ENCODE measurements around the gene MORN1.

- TF ChIP-seq POLR2A (IDR thresholded peaks at IDR 0.05; ENCODE audit: low read depth, low read length) (no peak), HDAC2 (IDR thresholded peaks at IDR 0.05) (no peak), SIN3A (IDR thresholded peaks at IDR 0.05; ENCODE audit: low read depth, low read length) (no peak), CUX1 (IDR thresholded peaks at IDR 0.05; ENCODE audit: insufficient replicate concordance, low read depth, low read length) (no peak), POLR2AphosphoS5 (IDR thresholded peaks at IDR 0.05; ENCODE audit: low read length) (no peak), GABPA (IDR thresholded peaks at IDR 0.05; ENCODE audit: low read depth) (no peak), MAX (IDR thresholded peaks at IDR 0.05; ENCODE audit: low read depth, low read length) (no peak), USF1 (IDR thresholded peaks at IDR 0.05; ENCODE audit: borderline replicate concordance, extremely low read length, insufficient read depth, low read depth, low read length) (no peak), TCF12 (IDR thresholded peaks at IDR 0.05; ENCODE audit: low read depth, low read length) (no peak), ATF3 (IDR thresholded peaks at IDR 0.05; ENCODE audit: borderline replicate concordance, extremely low read depth, low read depth, low read length) (no peak), EZH2 (IDR thresholded peaks at IDR 0.05; ENCODE audit: borderline replicate concordance, control insufficient read depth, low read depth, low read length) (no peak)
Measured at GRCh38 chr1:2433936-2434655, 42.7 kb upstream of the MORN1 start.

All from GM12878 (cell line).